ENCODE data around the gene ATG16L2. TPM values are rescaled to one million over a fixed set of nuclear protein-coding genes. Genes with fewer than 3 reads are reported as not detected.
A peak's percentile ranks its signal among the peaks of the same experiment; 100 is the strongest.

Gene ATG16L2
- total and polyA plus RNA-seq, 10 of the 15 experiments (the other 5 are each of a cell fraction or from before 2014, with no cell fraction given) = 1.9 to 67.7 (median 30.4) TPM

- TF ChIP-seq E2F8 (IDR thresholded peaks at IDR 0.05; ENCODE audit: low read depth, partially characterized antibody) = no peak
- peak; percentile 40 for TF ChIP-seq SIX5 (IDR thresholded peaks at IDR 0.05; ENCODE audit: low read depth, low read length, severe bottlenecking)
- no peak for TF ChIP-seq SMAD1 (IDR thresholded peaks at IDR 0.05; ENCODE audit: low read depth, partially characterized antibody)
- TF ChIP-seq STAT3 (IDR thresholded peaks at IDR 0.05; ENCODE audit: low read depth, low read length) = no peak
- TF ChIP-seq, protein P1, sequence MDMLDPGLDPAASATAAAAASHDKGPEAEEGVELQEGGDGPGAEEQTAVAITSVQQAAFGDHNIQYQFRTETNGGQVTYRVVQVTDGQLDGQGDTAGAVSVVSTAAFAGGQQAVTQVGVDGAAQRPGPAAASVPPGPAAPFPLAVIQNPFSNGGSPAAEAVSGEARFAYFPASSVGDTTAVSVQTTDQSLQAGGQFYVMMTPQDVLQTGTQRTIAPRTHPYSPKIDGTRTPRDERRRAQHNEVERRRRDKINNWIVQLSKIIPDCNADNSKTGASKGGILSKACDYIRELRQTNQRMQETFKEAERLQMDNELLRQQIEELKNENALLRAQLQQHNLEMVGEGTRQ (IDR thresholded peaks at IDR 0.05; ENCODE audit: borderline replicate concordance, low read depth, low read length) = no peak
- TF ChIP-seq SUZ12 (IDR thresholded peaks at IDR 0.05; ENCODE audit: unreplicated experiment) = no peak
- TF ChIP-seq JUNB (IDR thresholded peaks at IDR 0.05) = no peak
- TF ChIP-seq PML (IDR thresholded peaks at IDR 0.05; ENCODE audit: low read length) = no peak
- TF ChIP-seq TAF1 (IDR thresholded peaks at IDR 0.05; ENCODE audit: borderline replicate concordance, low read depth, low read length) = peak; percentile 87
- TF ChIP-seq BCLAF1 (IDR thresholded peaks at IDR 0.05) = peak; percentile 95
- no peak for TF ChIP-seq RAD21 (IDR thresholded peaks at IDR 0.05; ENCODE audit: insufficient read depth, low read depth, low read length)
- TF ChIP-seq GATAD2B (conservative IDR thresholded peaks at IDR 0.05; ENCODE audit: low read depth) = 0 out of 2 replicates have a peak, but pooled peaks have one; percentile 43
- TF ChIP-seq NFIC (IDR thresholded peaks at IDR 0.05; ENCODE audit: low read depth, low read length) = no peak
- TF ChIP-seq, protein P2, sequence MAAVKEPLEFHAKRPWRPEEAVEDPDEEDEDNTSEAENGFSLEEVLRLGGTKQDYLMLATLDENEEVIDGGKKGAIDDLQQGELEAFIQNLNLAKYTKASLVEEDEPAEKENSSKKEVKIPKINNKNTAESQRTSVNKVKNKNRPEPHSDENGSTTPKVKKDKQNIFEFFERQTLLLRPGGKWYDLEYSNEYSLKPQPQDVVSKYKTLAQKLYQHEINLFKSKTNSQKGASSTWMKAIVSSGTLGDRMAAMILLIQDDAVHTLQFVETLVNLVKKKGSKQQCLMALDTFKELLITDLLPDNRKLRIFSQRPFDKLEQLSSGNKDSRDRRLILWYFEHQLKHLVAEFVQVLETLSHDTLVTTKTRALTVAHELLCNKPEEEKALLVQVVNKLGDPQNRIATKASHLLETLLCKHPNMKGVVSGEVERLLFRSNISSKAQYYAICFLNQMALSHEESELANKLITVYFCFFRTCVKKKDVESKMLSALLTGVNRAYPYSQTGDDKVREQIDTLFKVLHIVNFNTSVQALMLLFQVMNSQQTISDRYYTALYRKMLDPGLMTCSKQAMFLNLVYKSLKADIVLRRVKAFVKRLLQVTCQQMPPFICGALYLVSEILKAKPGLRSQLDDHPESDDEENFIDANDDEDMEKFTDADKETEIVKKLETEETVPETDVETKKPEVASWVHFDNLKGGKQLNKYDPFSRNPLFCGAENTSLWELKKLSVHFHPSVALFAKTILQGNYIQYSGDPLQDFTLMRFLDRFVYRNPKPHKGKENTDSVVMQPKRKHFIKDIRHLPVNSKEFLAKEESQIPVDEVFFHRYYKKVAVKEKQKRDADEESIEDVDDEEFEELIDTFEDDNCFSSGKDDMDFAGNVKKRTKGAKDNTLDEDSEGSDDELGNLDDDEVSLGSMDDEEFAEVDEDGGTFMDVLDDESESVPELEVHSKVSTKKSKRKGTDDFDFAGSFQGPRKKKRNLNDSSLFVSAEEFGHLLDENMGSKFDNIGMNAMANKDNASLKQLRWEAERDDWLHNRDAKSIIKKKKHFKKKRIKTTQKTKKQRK (IDR thresholded peaks at IDR 0.05; ENCODE audit: low read depth, low read length) = no peak
- peak; percentile 94 for TF ChIP-seq POLR2A (IDR thresholded peaks at IDR 0.05; ENCODE audit: low read depth, low read length)
- TF ChIP-seq REST (IDR thresholded peaks at IDR 0.05; ENCODE audit: low read depth, low read length) = no peak
Measured at GRCh38 chr11:72813740-72814285, 398 bp upstream of the ATG16L2 start (continued).
